Cardiac septum (tissue), 1 donor: ENCODE measurements around the gene SCGB1A1. TPM values are rescaled to one million over a fixed set of nuclear protein-coding genes. Genes with fewer than 3 reads are reported as not detected.

Experiments
- DNase-seq: peaks from one replicate; pipeline ENCODE4 v3.0.0-alpha.2; 2020; ENCODE audit warnings: low spot score
- intact Hi-C: fragments of 100-400 bp; cut with DNase I; formaldehyde crosslinking; loops from one replicate; pipeline ENCODE4 v1.14.0; 2022
- total RNA-seq: library from RNA; stranded (reverse); fragmentation: NEBNext Ultra II Directional; extraction: Animal tissue kit (Norgen Biotek cat#: 25700); gene quantifications from one replicate; pipeline ENCODE4 v1.2.1, GENCODE V29; 2021
- donor health status: DM: no; HTN: no; CAD: no.

The SCGB1A1 gene
- total RNA-seq, 1 donor from 2014 or later = not detected

DNA sequence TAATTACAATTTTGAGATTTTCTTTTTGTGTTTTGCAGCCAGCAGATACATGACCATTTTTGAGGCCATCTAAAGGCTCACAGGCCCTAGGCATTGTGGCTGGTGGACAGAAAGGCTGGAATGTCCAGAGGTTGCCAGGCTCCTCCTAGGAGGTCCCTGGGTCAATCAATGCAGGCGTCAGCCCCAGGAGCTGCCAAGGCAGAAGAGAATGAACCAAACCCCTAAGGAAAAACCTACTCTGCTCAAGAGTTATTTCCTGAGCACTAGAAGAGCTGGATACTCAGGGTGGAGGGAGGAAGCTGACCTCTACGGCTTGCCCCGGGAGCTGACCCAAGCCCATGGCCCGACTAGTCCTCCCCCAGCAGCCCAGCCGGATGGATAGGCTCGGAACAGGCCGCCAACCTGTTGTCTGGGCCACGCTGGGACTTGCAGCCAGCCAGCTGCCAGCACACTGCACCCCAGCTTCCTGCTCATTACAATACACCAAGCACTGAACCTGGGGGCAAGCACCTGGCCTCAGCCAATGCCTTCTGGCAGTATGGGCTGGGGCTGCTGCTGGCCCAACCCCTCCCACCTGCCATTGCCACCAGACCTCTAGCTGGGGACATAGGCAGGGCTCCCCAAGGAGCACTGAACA is 5.7 kb upstream of the SCGB1A1 start:
- no peak for DNase-seq
- intact Hi-C loops = no loop called here

DNA sequence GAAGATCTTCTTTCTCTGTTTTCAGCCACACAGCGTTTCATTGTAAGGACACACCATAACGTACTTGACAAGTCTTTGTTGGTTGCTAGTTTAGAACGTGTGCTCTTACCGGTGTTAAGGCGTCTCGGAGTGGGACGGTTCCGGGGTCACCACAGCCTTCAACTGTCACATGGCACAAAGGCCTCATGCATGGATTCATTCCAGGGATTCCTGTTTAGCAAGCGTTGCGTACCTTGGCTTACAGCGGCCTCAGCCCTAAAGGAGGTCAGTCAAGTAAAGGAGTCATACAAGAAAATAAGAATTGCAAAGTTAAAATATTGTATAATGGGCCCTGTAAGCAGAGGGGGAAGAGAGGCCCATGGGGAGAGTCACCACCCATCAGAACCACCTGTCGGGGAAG is 2.2 kb upstream of the SCGB1A1 start:
- intact Hi-C loops = no loop called here
- DNase-seq = no peak

DNA sequence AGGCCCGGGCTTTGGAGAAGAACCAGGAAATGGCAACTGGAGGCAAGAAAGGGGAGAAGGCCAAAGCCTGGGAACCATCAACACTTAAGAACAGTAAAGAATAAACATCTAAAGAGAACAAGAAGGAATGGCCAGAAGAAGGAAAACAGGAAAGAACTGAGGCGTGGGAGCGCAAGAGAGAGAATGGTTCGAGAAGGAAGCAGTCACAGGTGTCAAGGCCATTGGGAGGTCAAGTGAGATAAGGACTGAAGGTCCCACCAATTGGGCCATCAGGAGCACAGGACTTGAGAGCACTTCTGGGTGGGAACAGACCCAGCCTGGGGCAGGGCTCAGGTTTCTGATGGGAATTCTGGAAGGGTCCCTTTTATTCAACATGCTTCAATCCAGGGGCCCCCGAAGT is 697 bp upstream of the SCGB1A1 start:
- intact Hi-C loops = no loop called here

DNA sequence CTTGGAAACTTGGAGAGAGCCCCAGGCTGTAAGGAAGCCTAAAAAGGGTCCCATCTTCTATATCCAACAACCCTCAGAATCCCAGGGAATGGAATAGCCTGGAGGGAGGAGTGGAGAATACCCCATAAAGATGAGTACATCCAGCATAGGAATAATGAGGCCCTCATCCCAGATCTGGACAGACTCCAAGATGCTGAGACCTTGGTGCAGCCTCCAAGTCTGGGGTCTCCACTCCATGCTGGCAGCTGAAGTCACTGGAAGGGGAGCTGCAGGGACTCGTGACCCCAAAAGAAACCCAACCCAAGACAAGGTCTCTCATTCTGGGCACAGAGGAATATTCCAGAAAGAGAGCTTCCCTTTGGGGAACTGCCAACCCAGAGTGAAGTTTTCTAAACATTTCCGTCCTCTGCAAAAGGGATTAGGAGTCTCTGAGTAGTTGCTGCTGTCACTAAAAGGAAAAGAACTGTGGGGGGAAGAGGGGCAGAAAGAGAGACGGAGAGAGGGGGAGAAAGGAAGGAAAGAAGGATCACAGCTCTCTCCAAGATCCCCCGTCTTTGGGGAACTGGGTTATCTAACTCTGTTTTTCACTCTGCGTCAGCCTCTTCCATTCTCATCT is 589 bp downstream of the SCGB1A1 start:
- no peak for DNase-seq
- intact Hi-C loops = no loop called here

More for the DNA sequence above, 697 bp upstream of the SCGB1A1 start:
- no peak for DNase-seq

- no peak for DNase-seq
- intact Hi-C loops = no loop called here
Observed at GRCh38 chr11:62419943-62420342, 1.1 kb downstream of the SCGB1A1 start.

GRCh38 chr11:62420882-62421281 is 2.0 kb downstream of the SCGB1A1 start:
- no peak for DNase-seq
- intact Hi-C loops = no loop called here

- intact Hi-C loops = no loop called here
- no peak for DNase-seq
Observed at GRCh38 chr11:62421996-62422395, 3.2 kb downstream of the SCGB1A1 start.

DNA sequence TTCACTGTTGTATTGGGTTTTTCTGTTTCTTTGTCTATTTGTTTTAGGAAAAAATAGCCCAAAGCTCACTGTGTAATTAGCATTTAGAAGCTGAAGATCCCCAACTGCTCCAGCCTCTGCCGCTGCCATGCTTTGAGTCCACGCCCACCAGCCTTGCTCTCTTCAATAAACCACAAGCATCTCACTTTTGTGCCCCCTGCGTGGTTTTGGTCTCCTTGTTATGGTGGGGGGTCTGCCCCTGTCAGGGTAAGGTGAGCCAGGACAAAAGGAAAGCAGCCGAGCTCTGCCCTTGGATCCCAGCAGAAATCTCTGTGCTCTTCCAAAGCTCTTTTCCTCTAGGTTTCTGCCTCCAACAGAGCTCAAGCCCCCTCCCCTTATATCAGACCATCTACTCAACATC is 4.2 kb downstream of the SCGB1A1 start:
- intact Hi-C loops = no loop called here
- DNase-seq = no peak

GRCh38 chr11:62427630-62428233 is 8.9 kb downstream of the SCGB1A1 start:
- DNase-seq = no peak
- intact Hi-C loops = no loop called here

DNA sequence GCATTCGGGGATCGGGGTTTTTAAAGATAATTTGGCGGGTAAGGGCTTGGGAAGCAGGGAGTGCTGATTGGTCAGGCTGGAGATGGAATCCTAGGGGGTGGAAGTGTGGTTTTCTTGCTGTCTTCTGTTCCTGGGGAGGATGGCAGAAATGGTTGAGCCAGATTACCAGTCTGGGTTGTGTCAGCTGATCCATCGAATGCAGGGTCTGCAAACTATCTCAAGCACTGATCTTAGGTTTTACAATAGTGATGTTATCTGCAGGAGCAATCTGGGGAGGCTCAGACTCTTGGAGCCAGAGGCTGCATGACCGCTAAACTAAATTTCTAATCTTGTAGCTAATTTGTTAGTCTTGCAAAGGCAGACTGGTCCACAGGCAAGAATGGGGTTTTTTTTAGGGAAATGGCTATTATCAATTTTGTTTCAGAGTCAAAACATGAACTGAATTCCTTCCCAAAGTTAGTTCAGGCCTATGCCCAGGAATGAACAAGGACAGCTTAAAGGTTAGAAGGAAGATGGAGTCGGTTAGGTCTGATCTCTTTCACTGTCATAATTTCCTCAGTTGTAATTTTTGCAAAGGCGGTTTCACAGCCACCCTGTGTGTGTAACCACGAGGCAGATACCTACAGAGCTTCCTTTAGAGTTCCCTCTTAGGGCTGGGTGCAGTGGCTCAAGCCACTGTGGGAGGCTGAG is 10.2 kb downstream of the SCGB1A1 start:
- no peak for DNase-seq
- intact Hi-C loops = no loop called here

DNA sequence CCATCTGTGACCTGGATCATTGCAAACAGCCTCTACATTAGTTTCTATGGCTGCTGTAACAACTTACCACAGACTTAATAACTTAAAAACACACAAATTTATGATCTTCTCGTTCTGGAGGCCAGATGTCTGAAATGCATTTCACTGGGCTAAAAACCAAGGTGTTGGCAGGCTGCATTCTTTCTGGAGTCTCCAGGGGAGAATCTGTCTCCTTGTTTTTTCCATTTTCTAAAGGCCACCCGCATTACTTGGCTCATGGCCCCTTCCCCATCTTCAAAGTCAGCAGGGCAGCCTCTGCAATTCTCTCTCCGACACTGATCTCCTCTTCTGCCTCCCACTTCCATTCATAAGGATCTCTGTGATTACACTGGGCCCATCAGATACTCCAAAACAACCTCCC is 11.6 kb downstream of the SCGB1A1 start:
- intact Hi-C loops = no loop called here
- no peak for DNase-seq

GRCh38 chr11:62431171-62431901 is 12.5 kb downstream of the SCGB1A1 start:
- DNase-seq = no peak
- intact Hi-C loops = no loop called here

DNA sequence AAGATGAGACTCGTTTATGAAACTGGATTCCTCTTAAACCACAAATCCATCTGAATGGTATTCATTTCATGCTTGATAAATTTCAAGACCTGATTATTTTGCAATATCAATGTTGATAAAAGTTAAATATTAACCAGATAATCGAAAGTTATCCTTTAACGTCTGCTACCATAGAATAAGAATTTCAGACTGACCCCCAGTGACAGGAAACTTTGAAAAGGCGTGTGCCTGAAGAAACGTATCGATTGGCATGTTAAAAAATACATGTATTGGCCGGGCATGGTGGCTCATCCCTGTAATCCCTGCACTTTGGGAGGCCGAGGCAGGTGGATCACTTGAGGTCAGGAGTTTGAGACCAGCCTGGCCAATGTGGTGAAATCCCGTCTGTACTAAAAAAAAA is 13.9 kb downstream of the SCGB1A1 start:
- intact Hi-C loops = no loop called here

GRCh38 chr11:62433141-62433903 is 14.5 kb downstream of the SCGB1A1 start:
- intact Hi-C loops = no loop called here
- DNase-seq = no peak

More for the DNA sequence above, 13.9 kb downstream of the SCGB1A1 start:
- DNase-seq = no peak

- DNase-seq = no peak
- intact Hi-C loops = no loop called here
Observed at GRCh38 chr11:62433904-62434276, 15.1 kb downstream of the SCGB1A1 start.

GRCh38 chr11:62435846-62436660 is 17.2 kb downstream of the SCGB1A1 start:
- DNase-seq = no peak
- intact Hi-C loops = no loop called here

DNA sequence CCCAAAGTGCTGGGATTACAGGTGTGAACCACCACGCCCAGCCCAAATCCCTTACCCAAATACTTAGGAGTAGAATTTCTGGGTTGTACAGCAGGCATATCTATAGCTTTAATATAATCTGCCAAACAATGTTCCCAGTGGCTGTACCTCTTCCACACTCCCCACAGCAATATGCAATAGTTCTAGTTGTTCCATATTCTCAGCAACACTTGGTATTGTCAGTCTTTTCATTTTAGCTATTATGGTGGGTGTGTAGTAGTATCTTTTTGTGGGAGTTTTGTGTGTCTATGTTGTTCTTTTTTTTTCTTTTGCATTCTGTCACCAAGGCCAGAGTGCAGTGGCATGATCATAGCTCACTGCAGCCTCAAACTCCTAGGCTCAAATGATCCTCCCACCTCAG is 18.8 kb downstream of the SCGB1A1 start:
- no peak for DNase-seq
- intact Hi-C loops = no loop called here

DNA sequence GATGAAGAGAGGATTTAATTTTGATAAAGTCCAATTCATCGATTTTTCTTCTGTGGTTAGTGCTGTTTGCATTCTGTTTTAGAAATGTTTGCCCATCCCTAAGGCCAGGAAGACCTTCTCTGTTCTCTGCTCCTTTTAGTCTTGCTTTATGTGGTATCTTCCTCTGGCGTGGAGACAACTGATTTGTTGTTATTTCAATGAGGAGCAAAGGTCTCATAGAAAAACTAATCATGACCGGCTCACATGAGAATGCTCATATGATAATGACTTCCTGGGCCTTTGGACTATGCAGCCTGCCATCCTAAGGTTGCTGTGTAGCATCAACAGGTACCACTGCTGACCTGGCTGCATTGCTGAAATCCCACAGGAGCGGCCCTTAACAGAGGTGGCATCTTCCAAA is 19.8 kb downstream of the SCGB1A1 start:
- intact Hi-C loops = no loop called here
- no peak for DNase-seq
